ENCODE data around the gene FCF1. TPM values are rescaled to one million over a fixed set of nuclear protein-coding genes. Genes with fewer than 3 reads are reported as not detected.

The FCF1 gene
- total and polyA plus RNA-seq, 9 of the 15 experiments (the other 6 are each of a cell fraction or from before 2014, with no cell fraction given), result 6.8 to 91.9 (median 40.0) TPM

- BruUV-seq (replicated peaks), result TSS peak; percentile 50
- TF ChIP-seq ETV6 (IDR thresholded peaks at IDR 0.05; ENCODE audit: borderline replicate concordance in 1 of 2, low read depth in 2 of 2, low read length in 1 of 2), result peak in 1 of 2 experiments; percentile 32; a peak in 1 of 4 replicates
- TF ChIP-seq ETV6 (CRISPR knock-in tag; IDR thresholded peaks at IDR 0.05; ENCODE audit: borderline replicate concordance), result no peak
- TF ChIP-seq CXXC5 (CRISPR knock-in tag; IDR thresholded peaks at IDR 0.05), result peak; percentile 80
- no peak for TF ChIP-seq NFIX (CRISPR knock-in tag; IDR thresholded peaks at IDR 0.05; ENCODE audit: low read depth)
- TF ChIP-seq ZHX1 (conservative IDR thresholded peaks at IDR 0.05; ENCODE audit: low read length), result no peak
- TF ChIP-seq MAX (CRISPR knock-in tag; IDR thresholded peaks at IDR 0.05), result no peak
- TF ChIP-seq MGA (IDR thresholded peaks at IDR 0.05), result no peak
These were observed 22.2 kb downstream of the FCF1 start for GRCh38 chr14:74735125-74735524.

More at GRCh38 chr14:74735125-74735524, 22.2 kb downstream of the FCF1 start:
- H3K4me2 ChIP-seq (ENCODE audit: insufficient read depth, low read length), result no peak overlapping the region
- intact Hi-C loops (cut with micrococcal nuclease), result no loop called here
- H4K20me1 ChIP-seq (replicated peaks; ENCODE audit: control insufficient read depth, insufficient read depth, low read length), result no peaks in the 10 kb centered on the region
- FAIRE-seq (peak; percentile 74), DNase-seq (ENCODE audit: extremely low read depth in 1 of 4, low spot score in 3 of 4) (peak in 1 of 4 experiments; percentile 54), ATAC-seq (peak; percentile 61)
- H3K36me3 ChIP-seq (ENCODE audit: control insufficient read depth, insufficient read depth, low read length), result peaks cover 41% of the 10 kb centered on the region
- H3K27me3 ChIP-seq (ENCODE audit: control insufficient read depth in 2 of 2, insufficient read depth in 2 of 2, low read length in 2 of 2), result no peaks in the 10 kb centered on the region
- H2AFZ ChIP-seq (ENCODE audit: low read depth, low read length), result no peak overlapping the region
- in situ Hi-C loops (cut with MboI), result no loop called here
- CTCF ChIA-PET (ENCODE audit: low intra/inter-chr PET ratio), result no interaction called here
- POLR2A ChIA-PET, result interaction anchor here (1.0 kb wide), 1 partner anchor 22 kb away, joined by 3 read pairs; no protein-coding TSS in a partner anchor
- 0% methylated on average over 4 of the region's 4 CpGs for WGBS (ENCODE audit: insufficient coverage, low coverage, missing lambda C conversion rate)
- no peaks in the 10 kb centered on the region for H3K79me2 ChIP-seq (ENCODE audit: control insufficient read depth, insufficient read depth, low read length)
- no peaks in the 10 kb centered on the region; a peak in 2 of 5 replicates for H3K4me1 ChIP-seq (replicated peaks in 1 of 2; ENCODE audit: control insufficient read depth in 2 of 2, insufficient read depth in 2 of 2, low read length in 2 of 2)
- H3K27ac ChIP-seq (ENCODE audit: extremely low read depth, low read depth, low read length), result peak overlapping the region; percentile 60; the same call in 1 of the 3 replicates
- H3K9me1 ChIP-seq (ENCODE audit: control insufficient read depth, insufficient read depth, low read length), result no peaks in the 10 kb centered on the region
- no peak overlapping the region for H3K4me3 ChIP-seq
- no peak overlapping the region for H3K9ac ChIP-seq (ENCODE audit: insufficient read depth in 1 of 2, low read depth in 2 of 2, low read length in 2 of 2)
- H3K9me3 ChIP-seq (replicated peaks; ENCODE audit: control insufficient read depth, insufficient read depth, low read depth, low read length), result no peaks in the 10 kb centered on the region
